Sigmoid colon (tissue), 4 donors: Measurements from ENCODE around the gene UNC5C.

Source experiments
- EP300 ChIP-seq, 4 donors: sonication (generic); formaldehyde crosslinking; IDR thresholded peaks; one replicate each; pipeline ENCODE4 v1.6.1; 2017; ENCODE audit warnings: antibody characterized with exemption in 4 of 4
- POLR2A ChIP-seq, 2 donors: fragments of 450-650 bp; IDR thresholded peaks; one replicate each; pipeline ENCODE4 v1.6.1; 2016; ENCODE audit warnings: antibody characterized with exemption in 2 of 2, mild to moderate bottlenecking in 2 of 2, moderate library complexity in 2 of 2
- POLR2AphosphoS5 ChIP-seq, 4 donors: sonication (generic); formaldehyde crosslinking; IDR thresholded peaks; one replicate each; pipeline ENCODE4 v1.6.1; 2017; ENCODE audit warnings: antibody characterized with exemption in 4 of 4
- TF ChIP-seq, protein P1 (sequence below), 4 experiments: fragments of 450-650 bp in 3 of 4; fragments of 200-600 bp in 1 of 4; IDR thresholded peaks; one replicate each; pipeline ENCODE4 v1.5.1; 2016 to 2019; ENCODE audit warnings: antibody characterized with exemption in 4 of 4, mild to moderate bottlenecking in 3 of 4, moderate library complexity in 2 of 4

DNA sequence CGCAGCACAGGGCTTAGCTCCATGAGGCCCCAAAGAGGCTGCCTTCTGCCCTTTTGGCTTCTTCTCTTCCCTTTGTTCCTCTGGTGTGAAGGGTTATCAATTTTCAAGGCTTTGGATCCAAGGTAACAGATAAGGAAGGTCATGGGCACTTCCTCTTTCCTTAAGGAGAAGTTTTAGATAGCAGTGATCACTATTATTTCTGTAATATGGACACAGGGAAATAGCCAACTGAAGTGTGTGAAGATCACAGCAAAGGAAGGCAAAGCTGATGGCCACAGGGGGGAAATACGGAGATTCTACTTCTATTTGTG lies 366.8 kb downstream of the UNC5C start:
- TF ChIP-seq, protein P1, sequence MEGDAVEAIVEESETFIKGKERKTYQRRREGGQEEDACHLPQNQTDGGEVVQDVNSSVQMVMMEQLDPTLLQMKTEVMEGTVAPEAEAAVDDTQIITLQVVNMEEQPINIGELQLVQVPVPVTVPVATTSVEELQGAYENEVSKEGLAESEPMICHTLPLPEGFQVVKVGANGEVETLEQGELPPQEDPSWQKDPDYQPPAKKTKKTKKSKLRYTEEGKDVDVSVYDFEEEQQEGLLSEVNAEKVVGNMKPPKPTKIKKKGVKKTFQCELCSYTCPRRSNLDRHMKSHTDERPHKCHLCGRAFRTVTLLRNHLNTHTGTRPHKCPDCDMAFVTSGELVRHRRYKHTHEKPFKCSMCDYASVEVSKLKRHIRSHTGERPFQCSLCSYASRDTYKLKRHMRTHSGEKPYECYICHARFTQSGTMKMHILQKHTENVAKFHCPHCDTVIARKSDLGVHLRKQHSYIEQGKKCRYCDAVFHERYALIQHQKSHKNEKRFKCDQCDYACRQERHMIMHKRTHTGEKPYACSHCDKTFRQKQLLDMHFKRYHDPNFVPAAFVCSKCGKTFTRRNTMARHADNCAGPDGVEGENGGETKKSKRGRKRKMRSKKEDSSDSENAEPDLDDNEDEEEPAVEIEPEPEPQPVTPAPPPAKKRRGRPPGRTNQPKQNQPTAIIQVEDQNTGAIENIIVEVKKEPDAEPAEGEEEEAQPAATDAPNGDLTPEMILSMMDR (IDR thresholded peaks at IDR 0.05) = no peak
- no peak for TF ChIP-seq POLR2A (IDR thresholded peaks at IDR 0.05)
- TF ChIP-seq POLR2AphosphoS5 (IDR thresholded peaks at IDR 0.05) = no peak
- no peak for TF ChIP-seq EP300 (IDR thresholded peaks at IDR 0.05)
